HG02938 (cell line): ENCODE data around the gene IL3.
"Not testable (repeated sequence)": the region's sequence is repeated elsewhere in the genome, so short reads cannot be mapped to it uniquely, and the experiment has no call there.

Experiments
- ATAC-seq: cut with Tn5 transposase; IDR thresholded peaks from one replicate; pipeline ENCODE4 v1.9.1; 2021; ENCODE audit warnings: mild to moderate bottlenecking, moderate library complexity; ENCODE audit not compliant: unreplicated experiment

The IL3 gene

DNA sequence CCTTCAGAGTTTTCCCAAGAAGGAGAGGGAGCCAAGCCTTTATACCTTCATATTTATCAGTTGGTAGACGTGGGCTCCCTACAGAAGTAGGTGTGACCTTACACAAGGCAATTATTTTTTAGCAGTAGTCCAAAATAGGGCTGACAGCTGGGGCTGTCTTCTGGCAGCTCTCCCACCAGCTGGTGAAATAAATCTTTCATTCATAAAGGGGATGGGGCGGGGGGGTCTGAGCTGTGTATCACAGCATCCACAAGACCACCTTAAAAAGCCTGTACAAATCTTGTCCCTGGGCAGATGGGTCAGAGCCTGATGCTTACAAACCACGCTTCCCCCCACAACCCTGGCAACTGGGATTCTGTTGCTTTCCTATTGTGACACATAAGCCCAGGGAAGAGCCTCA lies 32.8 kb downstream of the IL3 start:
- no peak for ATAC-seq

DNA sequence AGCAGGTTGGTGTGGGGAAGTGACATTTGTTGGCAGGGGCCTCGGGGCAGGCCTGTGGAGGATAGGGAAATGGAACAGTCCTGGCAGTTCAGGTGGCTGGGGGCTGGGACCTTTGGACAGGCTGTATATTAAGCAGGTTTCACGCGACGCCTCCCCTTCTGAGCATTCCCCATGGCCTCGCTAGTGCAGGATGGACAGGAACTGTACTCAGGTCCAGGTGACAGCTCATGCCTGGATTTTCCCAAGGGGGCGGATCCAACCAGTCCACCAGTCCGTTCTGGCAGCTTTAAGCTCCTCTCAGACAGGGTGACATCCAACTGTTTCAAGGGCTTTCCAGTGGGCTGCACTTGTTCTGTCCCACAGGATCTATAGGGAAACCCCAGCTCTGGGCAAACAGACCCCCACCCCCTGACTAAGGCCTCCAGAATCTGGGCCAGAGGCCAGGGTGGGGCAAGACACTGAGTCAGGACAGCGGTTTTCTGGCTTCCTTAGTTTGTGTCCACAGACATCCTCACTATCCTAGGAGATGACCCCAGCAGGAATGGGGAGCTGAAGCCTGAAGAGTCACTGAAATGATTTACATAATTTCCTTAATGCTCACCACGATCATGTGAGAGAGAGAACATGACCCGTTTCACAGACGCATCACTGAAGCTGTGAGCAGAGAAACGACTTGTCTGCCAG lies 34.1 kb downstream of the IL3 start:
- ATAC-seq: no peak

DNA sequence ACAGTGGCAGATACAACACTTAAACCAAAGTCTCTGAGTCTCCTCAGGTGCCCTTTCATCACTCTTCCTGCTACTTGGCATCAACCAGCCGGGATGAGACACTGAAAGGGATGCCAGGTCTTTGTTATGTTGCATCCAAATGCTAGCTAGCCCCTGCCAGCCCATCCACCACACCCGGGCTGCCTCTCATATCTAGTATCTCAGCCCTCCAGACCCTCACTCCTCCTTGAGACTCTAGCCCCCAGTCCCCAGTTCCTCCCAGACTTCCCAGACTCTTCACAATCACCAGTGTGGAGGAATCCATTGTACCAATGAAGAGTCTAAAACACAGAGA lies 34.6 kb downstream of the IL3 start:
- ATAC-seq: no peak

DNA sequence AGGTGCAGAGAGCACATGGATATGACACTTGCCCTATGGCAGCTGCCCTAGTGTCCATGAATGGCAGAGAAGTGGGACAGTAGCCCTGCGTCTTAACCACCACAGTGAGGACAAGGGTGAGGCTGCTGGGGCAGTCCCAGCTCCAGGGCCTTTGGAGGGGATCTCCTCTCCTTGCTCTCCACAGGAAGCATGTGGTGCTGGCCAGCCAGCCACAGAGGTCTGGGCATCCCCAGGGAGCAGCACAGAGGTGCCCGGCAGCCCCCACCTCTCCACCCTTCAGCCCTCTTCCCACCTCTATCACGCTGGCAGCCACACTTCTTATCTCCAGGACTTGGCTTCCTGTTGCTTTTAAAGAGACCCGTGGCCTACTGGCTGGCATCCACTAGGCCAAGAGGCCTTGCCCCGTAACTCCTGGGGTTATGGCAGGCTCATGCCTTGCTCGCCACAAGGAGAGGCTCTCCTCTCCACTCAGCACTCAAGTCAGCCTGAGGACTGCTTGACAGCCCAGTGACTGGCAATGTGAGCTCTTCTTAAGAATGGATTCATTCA lies 35.0 kb downstream of the IL3 start:
- ATAC-seq: no peak

DNA sequence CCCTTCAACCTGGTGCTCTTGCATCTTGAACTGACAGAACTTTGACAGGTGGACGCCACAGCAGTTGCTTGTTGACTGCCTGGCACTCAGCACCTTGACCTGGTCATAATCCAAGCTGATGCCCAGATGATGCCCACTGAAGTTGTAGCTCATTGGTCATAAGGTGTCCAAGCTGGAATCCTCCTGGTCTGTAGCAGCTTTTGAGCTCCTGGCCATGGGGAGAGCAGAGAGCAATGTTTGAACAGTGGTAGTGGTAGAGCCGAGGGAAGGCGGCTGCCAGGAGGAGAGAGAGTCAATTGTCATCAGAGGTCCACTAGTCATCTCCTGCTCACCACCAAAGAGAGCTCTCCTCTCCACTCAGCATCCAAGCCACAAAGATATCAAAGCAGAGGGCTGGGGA lies 36.4 kb downstream of the IL3 start:
- ATAC-seq: no peak

DNA sequence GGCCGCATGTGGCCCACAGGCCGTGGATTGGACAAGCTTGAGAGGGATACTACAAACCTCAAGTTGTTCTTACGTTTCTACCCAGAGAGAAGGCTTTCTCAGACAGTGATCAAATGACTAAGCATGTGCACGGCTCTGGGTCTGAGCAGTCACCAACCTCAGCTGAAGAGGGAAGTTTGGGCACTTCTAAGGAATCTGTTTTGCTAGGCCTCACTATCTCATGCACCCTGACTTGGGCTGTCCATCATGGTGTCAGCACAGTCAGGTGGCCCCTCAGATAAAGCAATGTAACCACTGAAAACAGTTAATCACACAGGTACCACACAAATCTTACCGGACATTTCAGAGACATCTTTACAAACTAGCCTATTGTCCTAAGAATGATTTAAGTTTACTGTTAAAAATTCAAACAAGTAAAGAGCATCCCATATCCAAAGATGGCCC lies 37.7 kb downstream of the IL3 start:
- ATAC-seq: peak; percentile 24

DNA sequence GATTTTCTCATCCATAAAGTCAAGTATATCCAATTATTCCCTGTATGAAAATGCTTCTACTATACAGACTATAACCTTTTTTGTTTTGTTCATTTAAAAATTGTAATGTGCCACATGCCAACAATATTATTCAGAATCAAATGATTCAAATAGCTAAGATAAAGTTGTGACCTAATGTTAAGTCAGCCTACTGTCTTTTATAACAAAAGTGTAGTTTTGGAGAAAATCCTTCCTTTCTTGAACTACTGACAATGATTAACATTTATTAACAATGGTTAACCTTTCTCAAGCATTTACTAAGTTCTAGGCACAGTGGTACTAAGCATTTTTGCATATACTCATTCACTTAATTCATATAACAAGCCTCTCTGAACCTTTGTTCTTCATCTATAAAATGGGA lies 38.2 kb downstream of the IL3 start:
- ATAC-seq: no peak

DNA sequence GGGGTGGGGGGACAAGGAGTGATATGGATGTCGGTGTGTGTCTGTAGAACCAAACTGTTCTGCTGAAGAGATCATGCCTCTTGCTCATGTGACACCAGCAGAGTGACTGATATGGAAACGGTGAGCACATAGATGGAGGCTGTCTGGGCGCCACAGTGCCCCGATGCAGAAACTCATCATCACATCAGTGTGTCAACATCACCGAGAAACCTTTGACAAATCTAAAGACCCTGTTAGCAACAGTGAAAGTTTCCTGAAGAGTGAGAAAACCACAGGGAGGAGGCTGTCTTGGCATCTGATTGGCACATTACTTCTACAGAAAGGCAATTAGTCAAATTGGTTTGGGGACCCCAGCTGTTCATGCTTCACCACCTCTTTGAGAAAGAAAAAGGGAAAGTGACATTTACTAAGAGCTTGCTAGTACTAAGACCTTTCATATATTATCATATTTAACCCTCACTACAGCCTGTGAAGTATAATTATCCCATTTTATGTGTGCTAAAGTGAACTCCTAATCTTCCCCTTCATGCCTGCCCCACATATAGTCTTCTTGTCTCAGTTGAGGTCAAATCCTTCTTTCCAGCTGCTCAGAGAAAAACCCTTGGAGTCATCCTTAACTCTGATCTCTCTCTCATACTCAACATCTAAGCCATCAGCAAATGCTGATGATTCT lies 38.8 kb downstream of the IL3 start:
- ATAC-seq: peak; percentile 44

DNA sequence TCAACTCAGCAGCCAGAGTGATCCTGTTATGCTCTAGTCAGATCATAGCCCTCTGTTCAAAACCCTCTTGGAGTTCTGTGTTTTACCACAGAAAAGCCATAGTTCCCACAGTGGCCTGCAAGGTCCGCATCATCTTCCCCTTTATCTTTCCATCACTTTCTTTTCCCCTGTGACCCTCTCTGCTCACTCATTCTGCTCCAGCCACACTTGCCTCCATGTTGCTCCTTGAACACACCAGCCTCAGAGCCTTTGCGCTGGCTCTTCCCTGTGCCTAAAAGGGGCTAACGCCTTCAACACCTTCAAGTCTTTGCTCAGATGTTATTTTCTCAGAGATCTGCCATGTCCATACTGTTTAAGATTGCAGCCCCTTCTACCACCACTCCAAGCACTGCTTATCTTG lies 39.5 kb downstream of the IL3 start:
- no peak for ATAC-seq

DNA sequence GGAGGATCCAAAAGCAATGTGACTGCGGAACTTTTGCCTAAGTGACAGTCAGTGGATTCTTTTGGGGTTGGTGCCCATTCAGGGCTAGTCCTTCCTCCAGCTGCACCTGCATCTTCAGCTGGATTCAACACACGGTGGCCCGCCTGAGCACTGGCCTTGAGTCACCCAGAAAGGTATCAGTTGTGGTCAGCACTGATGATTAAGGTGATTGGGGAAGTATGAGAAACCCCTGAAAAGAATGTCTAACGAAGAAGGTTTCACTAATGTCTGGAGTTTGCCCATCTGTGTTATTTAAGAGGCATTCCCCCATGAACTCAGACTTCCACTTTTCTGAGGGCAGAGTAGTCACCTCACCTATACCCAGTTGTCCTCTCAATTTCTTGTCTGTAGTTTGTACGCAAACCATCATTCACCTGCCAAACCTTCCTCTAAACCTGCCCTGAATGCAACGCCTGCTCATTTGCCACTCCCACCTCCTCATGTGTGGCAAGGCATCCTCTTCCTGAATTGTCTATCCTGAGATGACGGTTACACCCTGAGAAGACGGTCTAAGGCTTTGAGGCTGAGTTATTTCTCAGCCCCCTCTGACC lies 40.3 kb downstream of the IL3 start:
- peak; percentile 29 for ATAC-seq

DNA sequence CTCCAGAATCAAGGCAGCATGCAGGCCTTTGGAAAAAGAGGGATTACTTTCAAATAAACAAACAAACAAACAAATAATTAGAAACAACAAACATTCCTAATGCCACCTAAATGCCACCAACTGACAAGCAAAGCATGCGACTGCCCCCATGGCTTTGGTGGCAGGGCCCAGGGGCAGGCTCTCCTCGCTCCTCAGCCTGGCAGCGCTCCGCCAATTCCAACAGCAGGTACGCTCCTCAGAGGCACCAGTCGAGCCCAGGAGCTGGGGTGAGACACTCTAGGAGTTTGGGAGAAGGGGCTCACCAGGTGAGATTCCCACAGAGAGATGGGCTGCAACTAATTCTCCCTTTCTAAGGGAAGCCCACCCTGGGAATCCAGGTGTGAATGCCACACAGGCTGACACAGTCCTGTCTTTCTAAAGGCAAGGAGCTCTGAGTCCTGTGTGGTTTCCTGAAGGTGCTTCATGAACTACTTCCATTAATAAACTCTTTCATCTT lies 41.0 kb downstream of the IL3 start:
- ATAC-seq: no peak

DNA sequence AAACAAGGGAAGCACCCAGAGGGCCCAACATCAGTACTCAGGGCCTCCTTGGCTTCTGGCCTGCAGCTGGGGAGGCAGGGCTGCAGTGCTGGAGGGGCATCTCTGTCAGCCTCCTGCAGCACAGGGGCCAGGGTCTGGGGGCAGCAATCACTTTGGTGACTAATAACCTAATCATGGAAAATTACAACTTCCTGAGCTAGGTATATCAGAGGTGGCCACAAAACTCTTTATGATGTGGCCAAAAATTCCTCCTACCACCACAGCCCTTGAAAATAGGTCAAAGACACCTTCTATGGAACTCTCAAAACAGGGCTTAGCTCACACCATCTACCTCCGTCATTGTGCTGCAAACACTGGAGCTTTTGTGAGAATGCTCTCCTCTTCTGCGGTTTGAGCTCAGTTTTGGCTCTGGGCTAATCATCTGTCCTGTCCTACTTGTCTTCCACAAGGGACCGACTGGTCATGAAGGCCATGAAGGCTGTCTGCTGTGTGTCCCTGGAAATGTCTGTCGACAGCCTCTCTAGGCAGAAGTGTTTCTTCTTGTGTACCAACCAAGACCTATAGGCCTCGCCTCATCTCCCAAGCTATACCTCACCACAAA lies 41.7 kb downstream of the IL3 start:
- no peak for ATAC-seq

DNA sequence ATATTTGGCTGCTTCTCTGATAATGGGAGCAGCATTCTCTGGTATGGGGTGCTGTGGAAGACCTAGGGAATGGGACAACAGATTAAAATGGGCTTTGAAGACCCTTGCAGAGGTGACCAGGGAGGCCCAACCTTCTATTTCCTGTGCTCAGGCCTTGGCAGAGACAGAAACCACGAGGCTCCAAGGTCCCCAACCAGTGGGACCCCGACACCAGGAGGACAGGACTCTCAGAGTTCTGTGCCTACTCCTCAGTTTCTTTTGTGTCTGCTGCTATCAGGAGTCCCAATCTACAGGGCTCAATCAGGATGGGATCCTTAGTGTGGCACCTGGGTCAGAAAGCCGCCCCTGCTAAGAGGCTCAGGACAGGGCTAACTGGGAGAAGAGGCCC lies 42.5 kb downstream of the IL3 start:
- no peak for ATAC-seq

DNA sequence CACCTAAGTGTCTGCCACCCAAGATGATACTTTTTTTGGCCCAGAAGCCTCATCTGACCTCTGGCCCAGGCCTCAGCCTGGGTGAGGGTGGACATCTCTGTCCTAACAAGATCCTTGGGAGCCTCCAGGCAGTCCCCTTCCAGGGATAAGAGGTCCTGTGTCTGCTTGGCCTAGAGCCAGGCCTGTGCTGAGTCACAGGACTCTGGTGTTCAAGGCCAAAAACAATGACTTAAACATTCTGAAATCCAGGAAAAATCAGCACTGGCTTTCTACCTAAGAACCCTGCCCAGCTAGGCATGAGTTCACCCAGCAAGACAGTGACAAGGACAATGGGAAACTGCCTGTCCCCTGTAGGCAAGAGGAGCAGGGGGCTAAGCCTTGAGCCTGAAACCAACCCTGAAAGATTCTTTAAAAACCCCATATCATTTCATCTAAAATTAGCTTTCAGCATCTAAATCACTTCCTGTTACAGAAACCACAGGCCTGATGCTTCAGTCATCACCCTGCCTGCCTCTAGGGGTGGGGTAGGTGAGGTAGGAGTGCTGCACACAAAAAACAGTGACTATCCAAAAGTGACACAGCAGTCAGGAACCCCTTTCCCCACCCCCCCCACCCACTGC lies 43.0 kb downstream of the IL3 start:
- ATAC-seq: peak; percentile 74

DNA sequence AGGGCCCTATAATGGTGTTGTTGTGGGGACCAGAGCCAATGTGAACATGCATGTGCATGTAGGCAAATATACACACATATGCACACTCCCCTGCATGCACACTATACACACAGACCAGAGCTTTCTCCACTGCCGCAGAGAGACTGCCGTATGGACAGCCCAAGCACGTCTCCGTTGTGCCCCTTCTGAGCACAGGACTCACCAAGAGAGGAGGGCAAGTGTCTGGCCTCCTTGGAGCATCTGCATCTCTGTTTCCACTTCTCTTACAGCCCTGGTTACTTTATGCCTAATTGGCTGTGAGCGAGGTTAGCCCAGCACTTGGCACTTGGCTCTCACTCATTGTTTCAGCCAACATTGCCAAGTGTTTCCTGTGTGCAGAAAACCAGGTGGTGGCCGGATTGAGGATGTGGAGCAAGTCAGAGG lies 43.5 kb downstream of the IL3 start:
- peak; percentile 8 for ATAC-seq

DNA sequence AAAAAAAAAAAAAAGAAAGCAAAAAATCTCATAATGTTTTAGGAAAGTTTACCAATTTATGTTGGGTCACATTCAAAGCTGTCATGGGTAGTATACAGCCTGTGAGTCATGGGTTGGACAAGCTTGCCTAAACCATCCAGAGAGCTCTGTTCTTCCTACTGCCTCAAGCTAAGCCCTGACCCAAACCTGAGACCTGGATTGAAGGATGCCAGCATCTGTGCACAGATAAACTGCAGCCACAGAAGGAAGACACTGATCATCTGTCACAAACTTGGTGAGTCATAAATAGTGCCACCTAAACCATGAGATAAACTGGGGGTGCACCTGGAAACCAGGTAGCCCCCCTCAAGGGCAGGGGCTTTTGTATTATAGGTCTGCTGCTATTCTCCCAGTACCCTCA lies 44.1 kb downstream of the IL3 start:
- no peak for ATAC-seq

DNA sequence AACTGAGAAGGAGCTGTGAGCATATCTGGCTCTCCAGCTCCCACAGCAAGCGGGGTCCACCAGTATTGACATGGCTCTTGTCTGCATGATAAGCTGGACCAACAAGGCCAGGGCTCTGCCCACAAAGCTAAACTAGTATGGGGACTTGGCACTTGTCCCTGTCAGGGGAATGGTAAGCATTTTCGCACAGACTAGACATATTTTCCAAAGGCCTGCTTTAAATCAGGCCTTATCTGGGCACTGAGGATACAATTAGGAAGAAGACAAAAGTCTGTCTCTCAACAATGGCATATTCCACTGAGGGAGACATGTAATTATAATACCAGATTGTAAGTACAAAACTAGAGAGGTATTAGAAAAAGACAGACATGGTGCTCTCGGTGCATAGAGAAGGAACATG lies 45.2 kb downstream of the IL3 start:
- ATAC-seq: no peak

DNA sequence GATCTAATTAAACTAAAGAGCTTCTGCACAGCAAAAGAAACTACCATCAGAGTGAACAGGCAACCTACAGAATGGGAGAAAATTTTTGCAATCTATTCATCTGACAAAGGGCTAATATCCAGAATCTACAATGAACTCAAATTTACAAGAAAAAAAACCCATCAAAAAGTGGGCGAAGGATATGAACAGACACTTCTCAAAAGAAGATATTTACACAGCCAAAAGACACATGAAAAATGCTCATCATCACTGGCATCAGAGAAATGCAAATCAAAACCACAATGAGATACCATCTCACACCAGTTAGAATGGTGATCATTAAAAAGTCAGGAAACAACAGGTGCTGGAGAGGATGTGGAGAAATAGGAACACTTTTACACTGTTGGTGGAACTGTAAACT lies 48.0 kb downstream of the IL3 start:
- ATAC-seq: not testable (repeated sequence)

DNA sequence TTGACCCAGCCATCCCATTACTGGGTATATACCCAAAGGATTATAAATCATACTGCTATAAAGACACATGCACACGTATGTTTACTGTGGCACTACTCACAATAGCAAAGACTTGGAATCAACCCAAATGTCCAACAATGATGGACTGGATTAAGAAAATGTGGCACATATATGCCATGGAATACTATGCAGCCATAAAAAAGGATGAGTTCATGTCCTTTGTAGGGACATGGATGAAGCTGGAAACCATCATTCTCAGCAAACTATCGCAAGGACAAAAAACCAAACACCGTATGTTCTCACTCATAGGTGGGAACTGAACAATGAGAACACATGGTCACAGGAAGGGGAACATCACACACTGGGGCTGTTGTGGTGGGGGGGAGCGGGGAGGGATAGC lies 48.5 kb downstream of the IL3 start:
- not testable (repeated sequence) for ATAC-seq

DNA sequence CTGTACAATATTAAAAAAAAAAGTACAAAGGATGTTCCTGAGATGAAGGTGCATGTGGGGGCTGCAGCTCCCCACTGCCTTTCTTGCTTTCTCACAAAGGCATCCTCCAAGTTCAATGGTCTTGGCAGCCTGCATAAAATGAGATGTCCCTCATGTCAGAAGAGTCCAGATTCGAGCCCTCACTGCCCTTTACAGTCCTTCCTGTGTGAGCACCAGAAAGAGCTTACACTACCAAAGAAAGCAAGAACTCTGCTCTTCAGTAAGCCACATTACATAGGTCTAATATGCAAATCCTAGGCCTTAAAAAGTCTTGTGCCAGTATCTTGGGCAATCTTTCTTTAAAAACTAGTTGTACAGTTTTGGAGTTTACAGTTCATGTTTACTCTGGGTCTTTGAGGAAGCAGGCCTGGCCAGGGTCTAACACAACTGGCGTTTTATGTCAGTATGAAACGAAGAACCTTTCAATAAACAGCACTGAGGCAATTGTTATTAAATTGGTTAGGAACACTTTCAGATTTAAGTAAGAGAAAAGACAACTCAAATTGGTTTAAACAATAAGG lies 49.1 kb downstream of the IL3 start:
- ATAC-seq: no peak

DNA sequence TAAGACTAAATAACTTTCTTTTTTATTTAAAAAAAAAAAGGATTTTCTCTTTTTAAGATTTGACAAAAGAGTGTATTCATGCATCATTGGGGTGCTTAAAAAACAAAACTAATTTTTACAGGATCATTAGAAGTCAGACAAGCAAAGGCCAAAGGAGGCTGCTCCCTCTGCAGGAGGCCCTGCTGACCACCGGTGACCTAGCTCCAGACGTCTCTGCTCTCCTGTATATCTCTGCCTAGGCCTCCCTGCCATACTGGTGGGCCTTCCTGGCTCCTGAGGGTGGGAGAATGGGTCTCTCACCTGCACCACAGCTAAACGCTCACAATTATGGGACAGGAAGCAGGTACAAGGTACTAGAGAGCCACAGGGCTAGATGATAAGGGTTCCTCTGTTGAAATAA lies 49.7 kb downstream of the IL3 start:
- ATAC-seq: no peak
